ENCODE results near the gene DAG1.

DNA sequence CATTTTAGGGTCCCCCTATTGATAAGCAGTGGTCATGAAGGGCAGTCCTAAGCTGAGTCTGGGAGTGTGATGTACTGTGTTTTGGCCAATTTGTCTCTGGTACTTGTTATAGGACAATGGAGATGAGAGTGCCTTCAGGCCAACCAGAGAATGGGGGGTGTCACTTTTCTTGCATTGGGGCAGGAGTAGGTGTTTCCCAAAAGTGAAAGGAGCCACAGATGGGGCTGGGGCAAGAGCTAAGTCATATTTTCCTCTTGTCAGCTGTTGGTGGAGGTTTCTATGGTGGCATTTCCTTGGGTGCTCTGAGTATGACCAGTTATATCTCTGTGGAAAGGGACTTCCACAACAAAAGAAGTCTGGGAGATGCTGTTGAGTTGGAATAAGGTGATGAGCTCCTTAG lies 59.5 kb downstream of the DAG1 start:
- TF ChIP-seq POLR2A (IDR thresholded peaks at IDR 0.05; ENCODE audit: low read length) (no peak), GATA1 (IDR thresholded peaks at IDR 0.05; ENCODE audit: low read depth, low read length) (no peak)

Data from erythroblast (primary cell).